ENCODE measurements around the gene PITX2. TPM values are rescaled to one million over a fixed set of nuclear protein-coding genes. Genes with fewer than 3 reads are reported as not detected.

Gene PITX2
- total and polyA plus RNA-seq, 10 of the 15 experiments (the other 5 are each of a cell fraction or from before 2014, with no cell fraction given), result not detected

DNA sequence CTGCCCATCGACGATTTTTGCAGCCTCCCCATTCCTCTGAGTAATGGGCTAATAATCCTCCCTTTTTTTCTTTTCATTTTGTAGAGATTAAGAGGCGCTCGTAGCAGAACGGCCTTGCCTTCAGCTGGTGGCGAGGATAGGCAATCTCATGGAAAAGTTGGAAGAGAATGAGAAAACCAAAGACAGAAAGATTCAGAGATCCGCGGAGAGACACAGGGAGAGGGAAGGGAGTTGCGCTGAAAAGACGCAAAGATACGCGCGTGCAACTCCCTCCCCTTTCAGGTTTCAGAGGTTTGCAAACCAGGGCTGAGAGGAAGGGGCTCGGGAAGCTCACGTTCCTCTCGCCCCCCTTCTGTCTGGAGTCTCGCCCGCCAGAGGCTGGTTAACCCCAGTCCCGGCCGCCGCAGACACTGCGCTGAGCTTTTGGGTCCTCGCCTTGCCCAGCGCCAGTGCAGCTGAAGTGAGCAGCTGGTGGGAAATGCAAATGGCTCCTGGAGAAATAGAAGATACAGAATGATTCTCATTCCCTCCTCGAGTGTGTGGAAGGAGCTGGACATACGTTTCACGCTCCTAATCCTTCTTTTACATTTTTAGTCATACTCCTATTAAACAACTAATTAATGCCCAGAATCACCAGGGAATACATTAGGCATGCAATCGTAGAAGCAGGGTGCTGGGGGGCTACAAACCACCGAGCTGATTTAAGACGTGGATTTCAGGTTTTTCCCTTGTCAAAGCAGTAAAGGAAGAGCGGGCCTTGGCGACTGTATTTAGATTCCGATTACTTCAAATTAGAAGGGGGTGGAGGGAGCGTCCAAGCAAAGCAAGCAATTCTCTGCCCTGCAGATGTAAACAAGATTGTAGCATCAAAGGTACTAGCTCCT, 16.6 kb upstream of the PITX2 start:
- H3K9me3 ChIP-seq (replicated peaks; ENCODE audit: control insufficient read depth, insufficient read depth, low read length), result no peaks in the 10 kb centered on the region
- H3K9ac ChIP-seq (ENCODE audit: control insufficient read depth, insufficient read depth, low read length), result no peak overlapping the region
- ATAC-seq (no peak), FAIRE-seq (no peak), DNase-seq (ENCODE audit: low read depth, low spot score) (no peak)
- 27% methylated on average over 34 of the region's 34 CpGs for WGBS (ENCODE audit: insufficient coverage, insufficient replicate concordance, low lambda C conversion rate, missing lambda C conversion rate)
- ChIA-PET RAD21 (ENCODE audit: unreplicated experiment) (no interaction called here), CTCF (interaction anchor here (0.8 to 1.1 kb wide), 3 partner anchors 16 to 320 kb away, joined by 3 to 4 read pairs (median 3); no protein-coding TSS in a partner anchor), POLR2A (no interaction called here), SMC1A (ENCODE audit: uncharacterized antibody, unreplicated experiment) (interaction anchor here (1.1 to 1.5 kb wide), 2 partner anchors 9 to 319 kb away, joined by 3 to 4 read pairs; no protein-coding TSS in a partner anchor)
- no peak overlapping the region for H3K4me2 ChIP-seq (ENCODE audit: control insufficient read depth, insufficient read depth)
- no peaks in the 10 kb centered on the region for H3K79me2 ChIP-seq (ENCODE audit: control insufficient read depth, insufficient read depth, low read length)
- H3K4me3 ChIP-seq, result no peak overlapping the region
- no peaks in the 10 kb centered on the region for H4K20me1 ChIP-seq (ENCODE audit: control insufficient read depth, insufficient read depth)
- TF ChIP-seq POLR2AphosphoS2 (IDR thresholded peaks at IDR 0.05; ENCODE audit: low read depth, low read length), result no peak
- no peak for TF ChIP-seq HDGF (IDR thresholded peaks at IDR 0.05)
- no peak for TF ChIP-seq SMAD5 (IDR thresholded peaks at IDR 0.05; ENCODE audit: low read depth)
- TF ChIP-seq SMAD1 (IDR thresholded peaks at IDR 0.05; ENCODE audit: low read depth, partially characterized antibody), result no peak
- no peak for TF ChIP-seq FOXM1 (IDR thresholded peaks at IDR 0.05; ENCODE audit: low read depth, low read length)
- TF ChIP-seq JUND (IDR thresholded peaks at IDR 0.05; ENCODE audit: low read depth, low read length), result no peak
- TF ChIP-seq, protein P1, sequence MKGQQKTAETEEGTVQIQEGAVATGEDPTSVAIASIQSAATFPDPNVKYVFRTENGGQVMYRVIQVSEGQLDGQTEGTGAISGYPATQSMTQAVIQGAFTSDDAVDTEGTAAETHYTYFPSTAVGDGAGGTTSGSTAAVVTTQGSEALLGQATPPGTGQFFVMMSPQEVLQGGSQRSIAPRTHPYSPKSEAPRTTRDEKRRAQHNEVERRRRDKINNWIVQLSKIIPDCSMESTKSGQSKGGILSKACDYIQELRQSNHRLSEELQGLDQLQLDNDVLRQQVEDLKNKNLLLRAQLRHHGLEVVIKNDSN (IDR thresholded peaks at IDR 0.05; ENCODE audit: borderline replicate concordance, extremely low read length, insufficient read depth, low read depth, low read length), result no peak
- no peak for TF ChIP-seq STAT3 (IDR thresholded peaks at IDR 0.05; ENCODE audit: low read depth, low read length)
- no peak for TF ChIP-seq HDAC2 (IDR thresholded peaks at IDR 0.05)
- TF ChIP-seq PAX5 (IDR thresholded peaks at IDR 0.05; ENCODE audit: borderline replicate concordance, low read depth, low read length), result no peak
- no peak for TF ChIP-seq NFIC (IDR thresholded peaks at IDR 0.05; ENCODE audit: low read depth, low read length)
- no peak for TF ChIP-seq TCF3 (IDR thresholded peaks at IDR 0.05; ENCODE audit: borderline replicate concordance, insufficient read depth, low read depth, low read length)
- no peak for TF ChIP-seq POLR2AphosphoS5 (IDR thresholded peaks at IDR 0.05; ENCODE audit: low read length)
- TF ChIP-seq RCOR1 (conservative IDR thresholded peaks at IDR 0.05; ENCODE audit: low read depth, low read length), result no peak
- TF ChIP-seq ZNF622 (IDR thresholded peaks at IDR 0.05), result no peak
- TF ChIP-seq CBX5 (IDR thresholded peaks at IDR 0.05; ENCODE audit: low read depth), result no peak
- TF ChIP-seq, protein P2, sequence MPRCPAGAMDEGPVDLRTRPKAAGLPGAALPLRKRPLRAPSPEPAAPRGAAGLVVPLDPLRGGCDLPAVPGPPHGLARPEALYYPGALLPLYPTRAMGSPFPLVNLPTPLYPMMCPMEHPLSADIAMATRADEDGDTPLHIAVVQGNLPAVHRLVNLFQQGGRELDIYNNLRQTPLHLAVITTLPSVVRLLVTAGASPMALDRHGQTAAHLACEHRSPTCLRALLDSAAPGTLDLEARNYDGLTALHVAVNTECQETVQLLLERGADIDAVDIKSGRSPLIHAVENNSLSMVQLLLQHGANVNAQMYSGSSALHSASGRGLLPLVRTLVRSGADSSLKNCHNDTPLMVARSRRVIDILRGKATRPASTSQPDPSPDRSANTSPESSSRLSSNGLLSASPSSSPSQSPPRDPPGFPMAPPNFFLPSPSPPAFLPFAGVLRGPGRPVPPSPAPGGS (IDR thresholded peaks at IDR 0.05; ENCODE audit: borderline replicate concordance, insufficient read depth, low read depth, low read length, poor library complexity, severe bottlenecking), result no peak
- no peak for TF ChIP-seq SMARCA5 (IDR thresholded peaks at IDR 0.05)
- TF ChIP-seq STAT1 (conservative IDR thresholded peaks at IDR 0.05), result no peak
- in situ Hi-C loops (cut with MboI), result loop anchor here (10.0 to 25.0 kb wide), 4 partner anchors 325 to 1398 kb away; no protein-coding TSS in a partner anchor
- H3K36me3 ChIP-seq (ENCODE audit: control insufficient read depth in 2 of 2, insufficient read depth in 2 of 2, low read length in 1 of 2), result no peaks in the 10 kb centered on the region
- no peaks in the 10 kb centered on the region for H3K4me1 ChIP-seq (ENCODE audit: control insufficient read depth, insufficient read depth, low read length)
- H3K27me3 ChIP-seq (replicated peaks in 1 of 2; ENCODE audit: control insufficient read depth in 2 of 2, insufficient read depth in 2 of 2, low read length in 1 of 2), result peaks cover 9 to 37% of the 10 kb centered on the region in 2 experiments; a peak in 3 of 4 replicates
- H3K27ac ChIP-seq (ENCODE audit: control insufficient read depth, insufficient read depth), result no peak overlapping the region
- intact Hi-C loops (cut with micrococcal nuclease; ENCODE audit: unreplicated experiment), result no loop called here
- H2AFZ ChIP-seq (ENCODE audit: control insufficient read depth, low read depth, low read length), result no peak overlapping the region
- no TSS peak for BruUV-seq (replicated peaks)
